ENCODE data around the gene SNUPN.

SNUPN gene

GRCh38 chr15:75653347-75653913 lies 27.9 kb upstream of the SNUPN start:
- no peak for DNase-seq

- DNase-seq, result no peak
Measured at GRCh38 chr15:75651810-75652543, 26.5 kb upstream of the SNUPN start.

- peak; percentile 59 to 80 (median 78) for DNase-seq
Measured at GRCh38 chr15:75650908-75651809, 25.6 kb upstream of the SNUPN start.

- no peak for DNase-seq
Measured at GRCh38 chr15:75649848-75650247, 24.3 kb upstream of the SNUPN start.

DNA sequence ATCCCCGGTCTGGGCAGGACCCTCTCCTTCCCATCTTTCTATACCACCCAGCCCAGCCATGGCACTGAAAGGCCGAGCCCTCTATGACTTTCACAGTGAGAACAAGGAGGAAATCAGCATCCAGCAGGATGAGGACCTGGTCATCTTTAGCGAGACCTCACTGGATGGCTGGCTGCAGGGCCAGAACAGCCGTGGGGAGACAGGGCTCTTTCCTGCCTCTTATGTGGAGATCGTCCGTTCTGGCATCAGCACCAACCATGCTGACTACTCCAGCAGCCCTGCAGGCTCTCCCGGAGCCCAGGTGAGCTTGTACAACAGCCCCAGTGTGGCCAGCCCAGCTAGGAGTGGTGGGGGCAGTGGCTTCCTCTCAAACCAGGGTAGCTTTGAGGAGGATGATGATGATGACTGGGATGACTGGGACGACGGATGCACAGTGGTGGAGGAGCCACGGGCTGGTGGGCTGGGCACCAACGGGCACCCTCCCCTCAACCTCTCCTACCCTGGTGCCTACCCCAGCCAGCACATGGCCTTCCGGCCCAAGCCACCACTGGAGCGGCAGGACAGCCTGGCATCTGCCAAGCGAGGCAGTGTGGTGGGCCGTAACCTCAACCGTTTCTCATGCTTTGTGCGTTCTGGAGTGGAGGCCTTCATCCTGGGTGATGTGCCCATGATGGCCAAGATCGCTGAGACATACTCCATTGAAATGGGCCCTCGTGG lies 23.7 kb upstream of the SNUPN start:
- no peak for DNase-seq

GRCh38 chr15:75648156-75649000 lies 22.9 kb upstream of the SNUPN start:
- peak; percentile 25 to 50 (median 27) for DNase-seq

- peak; percentile 88 to 93 (median 90) for DNase-seq
Measured at GRCh38 chr15:75647370-75648155, 22.0 kb upstream of the SNUPN start, which contains the start of gene SNX33. Gene SNX33, plus strand, starts transcription at chr15:75647912. Its CDS starts 1,191 bp downstream, at chr15:75649103.

DNA sequence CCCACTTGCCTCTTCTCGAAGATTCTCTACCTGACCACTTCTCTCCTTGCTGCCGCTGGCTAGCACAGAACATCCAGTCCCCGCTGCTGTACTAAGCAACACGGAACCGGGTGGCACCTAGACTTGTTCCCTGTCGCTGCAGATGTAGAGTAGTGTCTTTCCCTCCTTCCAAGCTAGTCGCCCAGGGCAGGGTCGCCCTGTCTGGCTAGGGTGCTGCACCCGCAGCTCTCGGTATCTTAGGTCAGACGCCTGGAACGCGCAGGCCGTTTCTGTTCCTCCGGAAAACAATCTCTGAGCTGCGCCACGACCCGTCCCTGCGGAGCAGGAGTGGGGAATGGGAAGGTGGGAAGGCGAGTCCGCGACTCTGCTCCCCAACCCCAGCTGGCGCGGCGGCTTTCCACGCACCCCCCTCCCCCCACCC lies 21.4 kb upstream of the SNUPN start:
- DNase-seq, result peak in 2 of 3 donors; percentile 25 to 29

DNA sequence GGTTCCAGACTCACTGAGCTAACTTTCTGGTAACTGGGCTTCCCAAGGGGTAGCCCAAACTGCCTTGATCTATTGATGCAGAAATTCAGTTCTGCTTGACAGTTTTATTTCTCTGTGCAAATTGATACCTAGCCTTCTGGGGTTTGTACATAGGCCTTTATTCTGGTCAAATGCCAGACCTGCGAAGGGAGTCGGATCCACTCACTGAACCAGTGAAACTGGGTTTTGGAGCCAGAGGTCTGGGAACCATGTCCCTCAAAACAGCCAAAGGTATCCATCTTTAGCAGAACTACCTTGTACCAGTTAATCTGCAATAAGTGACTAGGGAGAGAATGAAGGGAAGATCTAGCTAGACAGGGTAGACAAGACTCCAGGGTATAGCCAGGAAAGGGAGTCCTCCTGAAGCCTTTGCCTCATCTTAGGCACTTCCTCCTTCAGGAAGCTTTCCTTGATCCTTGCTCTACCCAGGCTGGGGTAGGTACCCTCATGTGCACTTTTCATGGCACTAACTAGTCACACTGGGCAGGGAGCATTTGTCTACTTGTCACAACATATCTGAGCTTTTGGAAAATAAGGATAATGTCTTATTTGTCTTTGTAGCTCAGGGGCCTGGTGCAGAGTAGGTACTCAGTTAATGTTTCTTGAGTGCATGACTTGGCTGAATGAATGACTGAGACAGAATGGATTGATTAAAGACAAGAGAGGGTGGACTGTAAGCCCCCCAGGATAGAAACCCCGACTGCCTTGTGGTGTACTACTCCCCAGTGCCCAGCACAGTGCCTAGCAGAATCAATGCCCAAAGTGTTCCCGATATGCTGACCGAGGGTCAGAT lies 20.8 kb upstream of the SNUPN start:
- no peak for DNase-seq

DNA sequence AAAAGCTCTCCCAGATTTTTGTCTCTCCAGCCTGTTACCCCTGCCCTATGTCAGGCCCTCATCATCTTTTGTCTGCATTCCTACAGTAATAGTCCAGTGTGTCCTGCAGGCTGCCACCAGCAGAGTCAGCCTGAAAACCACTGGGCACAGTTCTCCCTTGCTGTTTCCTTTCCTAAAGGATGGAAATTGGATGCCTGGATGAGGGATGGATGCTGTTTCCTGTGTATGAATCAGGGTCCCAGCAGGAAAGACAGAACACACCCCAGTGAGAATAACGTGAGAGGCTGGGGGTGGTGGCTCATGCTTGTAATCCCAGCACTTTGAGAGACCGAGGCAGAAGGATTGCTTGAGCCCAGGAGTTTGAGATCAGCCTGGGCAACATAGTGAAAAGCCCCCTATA lies 18.9 kb upstream of the SNUPN start:
- DNase-seq, result no peak

GRCh38 chr15:75641603-75642002 lies 16.1 kb upstream of the SNUPN start:
- no peak for DNase-seq

GRCh38 chr15:75641179-75641503 lies 15.6 kb upstream of the SNUPN start:
- no peak for DNase-seq

- peak; percentile 33 to 39 (median 39) for DNase-seq
Measured at GRCh38 chr15:75640483-75641178, 15.1 kb upstream of the SNUPN start.

DNA sequence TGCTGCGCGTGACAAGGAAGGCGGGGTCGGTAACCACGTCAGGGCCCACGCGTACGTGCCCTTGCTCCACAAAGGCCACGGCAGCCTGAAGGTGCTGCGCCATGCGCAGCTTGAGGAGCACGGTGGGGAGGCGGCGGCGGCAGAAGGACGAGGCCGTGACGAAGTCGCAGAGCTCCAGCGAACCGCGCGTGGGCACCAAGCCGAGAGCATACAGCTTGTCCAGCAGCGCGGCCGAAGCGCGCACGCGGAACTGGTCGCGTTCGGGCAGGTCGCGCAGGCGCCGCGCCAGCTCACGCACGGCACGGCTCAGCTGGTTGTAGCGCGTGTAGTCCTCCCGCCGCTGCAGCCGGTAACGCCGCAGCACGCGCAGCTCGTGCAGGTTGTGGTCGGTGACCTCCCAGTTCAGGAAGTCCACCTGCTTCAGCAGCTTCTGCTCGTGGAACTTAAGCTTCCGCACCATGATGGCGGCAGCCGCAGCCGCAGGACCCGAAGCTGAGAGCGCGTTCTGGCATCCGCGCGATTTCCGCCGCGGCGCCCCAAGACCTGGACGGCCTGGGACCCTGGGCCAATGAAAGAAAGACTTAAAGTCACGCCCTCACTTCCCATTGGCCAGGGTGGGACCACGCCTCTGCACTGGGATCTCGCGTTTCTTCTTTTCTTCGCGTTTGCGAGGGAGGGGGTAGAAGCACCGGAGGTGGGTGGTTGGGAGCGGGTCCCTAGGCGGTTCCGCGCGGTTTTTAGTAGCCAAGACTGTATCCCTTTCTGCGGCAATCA lies 14.4 kb upstream of the SNUPN start, which contains the start of gene IMP3:
TSS of gene IMP3 (minus strand) at position 516 of the 774 bp plus-strand sequence. CDS start at position 460, 56 bp downstream.
- DNase-seq, result peak; percentile 98 to 99 (median 98)

- DNase-seq, result peak; percentile 69 to 77 (median 76)
Measured at GRCh38 chr15:75639191-75639708, 13.7 kb upstream of the SNUPN start.

- peak in 1 of 3 donors; percentile 11 for DNase-seq
Measured at GRCh38 chr15:75637245-75638009, 11.9 kb upstream of the SNUPN start.

DNA sequence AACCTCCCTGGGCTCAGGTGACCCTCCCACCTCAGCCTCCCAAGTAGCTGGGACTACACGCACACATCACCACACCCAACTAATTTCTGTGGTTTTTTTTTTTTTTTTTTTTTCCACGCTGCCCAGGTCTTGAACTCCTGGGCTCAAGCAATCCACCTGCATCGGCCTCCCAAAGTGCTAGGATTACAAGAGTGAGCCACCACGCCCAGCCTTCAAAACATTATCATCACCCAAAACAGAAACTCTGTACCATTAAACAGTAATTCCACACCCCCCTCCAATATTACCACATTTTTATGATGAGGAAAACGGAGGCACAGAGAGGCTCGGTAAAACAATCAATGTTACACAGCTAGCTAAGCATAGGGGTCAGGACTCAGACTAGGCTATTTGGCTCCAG lies 10.5 kb upstream of the SNUPN start:
- no peak for DNase-seq
